Suprapubic skin (tissue), 4 donors: ENCODE data around the gene PSAP.

Experiments used
- CTCF ChIP-seq, 2 donors: fragments of 200-600 bp in 1 of 2; fragments of 450-650 bp in 1 of 2; sonication (generic) in 1 of 2; IDR thresholded peaks; one replicate each; pipeline ENCODE4 v1.5.1; 2016 to 2019; ENCODE audit warnings: antibody characterized with exemption in 2 of 2, mild to moderate bottlenecking in 1 of 2, moderate library complexity in 1 of 2
- POLR2A ChIP-seq, 2 donors: fragments of 450-650 bp; IDR thresholded peaks; one replicate each; pipeline ENCODE4 v1.6.1; 2017; ENCODE audit warnings: antibody characterized with exemption in 2 of 2, mild to moderate bottlenecking in 2 of 2, moderate library complexity in 2 of 2
- POLR2AphosphoS5 ChIP-seq, 3 donors: sonication (generic); formaldehyde crosslinking; IDR thresholded peaks; one replicate each; pipeline ENCODE4 v1.6.1; 2017; ENCODE audit warnings: antibody characterized with exemption in 3 of 3

GRCh38 chr10:71857934-71858890 is 7.2 kb upstream of the PSAP start:
- TF ChIP-seq POLR2A (IDR thresholded peaks at IDR 0.05): no peak
- no peak for TF ChIP-seq CTCF (IDR thresholded peaks at IDR 0.05)
- TF ChIP-seq POLR2AphosphoS5 (IDR thresholded peaks at IDR 0.05): no peak
